Measurements from ENCODE around the gene FAM184B.
A peak's percentile ranks its signal among the peaks of the same experiment; 100 is the strongest.

The FAM184B gene

DNA sequence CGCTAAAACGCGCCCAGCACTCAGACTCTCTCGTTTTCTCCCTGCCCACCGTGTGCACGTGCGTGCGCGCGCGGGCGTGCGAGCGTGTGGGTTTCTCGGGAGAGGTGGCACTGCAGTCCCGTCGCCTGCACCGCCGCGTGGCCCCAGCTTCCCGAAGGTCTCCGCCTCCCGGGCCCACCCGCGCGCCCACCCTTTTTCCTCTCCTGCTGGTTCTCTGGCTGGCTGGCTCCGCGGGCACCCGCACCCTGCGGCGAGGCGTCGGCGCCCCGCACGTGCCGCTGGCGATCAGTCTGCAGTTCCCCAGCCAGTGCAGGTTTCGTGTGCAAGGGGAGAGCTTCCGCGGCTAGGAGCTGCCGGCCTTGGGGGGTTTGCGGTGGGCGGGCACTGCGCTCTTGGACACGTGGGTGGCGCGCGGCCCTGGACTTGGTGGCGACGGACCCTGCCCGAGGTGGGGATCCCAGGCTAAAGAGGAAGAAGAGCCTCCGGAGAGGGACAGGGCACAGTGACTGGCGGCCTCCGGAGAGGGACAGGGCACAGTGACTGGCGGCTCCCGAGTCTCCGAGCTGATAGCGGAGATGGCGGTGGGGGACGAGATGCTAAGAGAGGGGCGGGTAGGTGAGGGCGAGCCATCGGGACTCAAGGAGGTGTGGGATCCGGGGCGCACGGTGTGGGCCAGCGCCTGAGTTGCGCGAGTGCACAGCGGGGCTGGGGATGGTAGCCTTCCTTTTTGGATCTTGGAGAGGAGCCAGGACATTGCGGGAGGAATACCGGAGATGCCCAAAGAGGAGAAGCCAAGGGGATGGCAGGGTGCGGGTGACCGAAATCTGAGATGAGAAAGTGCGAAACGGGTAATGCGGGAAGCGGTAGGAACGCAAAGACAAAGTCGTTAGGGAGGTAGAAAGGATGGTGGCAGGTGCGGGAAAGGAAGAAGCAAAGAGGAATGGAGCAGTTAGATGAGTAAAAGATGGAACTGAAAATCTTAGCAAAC is at the start of gene FAM184B:
Gene FAM184B, minus strand, starts transcription at position 322 of the 988 bp plus-strand sequence. CDS start 322 bp downstream, outside the sequence.
- DNase-seq: no peak

DNA sequence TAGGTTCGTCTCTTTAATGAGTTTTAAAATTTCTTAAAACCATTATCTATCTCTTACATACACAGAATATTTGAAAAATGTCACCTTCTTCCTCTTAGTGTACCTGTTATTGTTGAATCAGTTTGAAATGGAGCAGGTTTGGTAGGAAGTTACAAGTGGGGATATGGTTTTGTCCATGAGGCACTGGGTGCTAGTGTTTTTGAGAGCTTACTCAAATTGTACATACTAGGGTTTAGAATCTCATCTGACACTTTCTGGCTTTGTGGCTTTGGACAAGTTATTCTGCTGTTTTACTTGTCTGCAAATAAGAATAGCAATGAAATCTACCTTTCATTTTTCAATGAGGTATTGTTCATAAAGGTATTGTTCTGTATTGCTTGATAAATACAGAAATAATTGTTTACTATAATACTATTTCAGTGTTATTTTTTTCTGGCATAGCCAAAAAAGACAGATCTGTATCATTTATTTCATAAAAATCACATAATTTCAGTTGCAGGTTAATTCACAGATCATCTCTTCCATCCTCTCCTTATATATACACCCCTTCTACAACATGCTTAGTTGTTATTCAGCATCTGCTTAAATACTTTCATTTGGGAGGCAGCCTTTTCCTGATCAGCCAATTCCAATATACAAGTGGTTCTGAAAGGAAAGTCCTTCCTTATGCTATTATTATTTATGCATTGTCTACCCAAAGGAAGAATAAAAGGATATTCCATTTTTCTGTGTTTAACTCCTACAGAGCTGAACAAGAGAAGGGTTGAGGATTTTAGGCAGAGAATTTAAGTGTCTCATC is 42.6 kb upstream of the FAM184B start:
- no peak for DNase-seq

DNA sequence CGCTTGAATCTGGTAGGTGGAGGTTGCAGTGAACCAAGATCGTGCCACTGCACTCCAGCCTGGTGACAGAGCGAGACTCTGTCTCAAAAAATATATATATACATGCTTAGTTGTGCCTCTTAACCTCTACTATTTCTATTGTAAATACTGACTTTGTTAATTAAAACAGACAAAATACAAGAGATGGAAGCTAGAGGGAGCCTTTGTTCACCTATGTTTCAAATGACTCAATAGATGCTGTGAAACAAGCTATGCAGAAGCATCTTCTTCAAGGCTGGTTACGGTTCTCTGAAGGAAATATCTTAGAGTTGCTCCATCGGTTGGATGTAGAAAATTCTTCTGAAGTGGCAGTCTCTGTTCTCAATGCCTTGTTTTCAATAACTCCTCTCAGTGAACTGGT is 35.6 kb upstream of the FAM184B start:
- peak in 1 of 14 donors; percentile 10 for DNase-seq

DNA sequence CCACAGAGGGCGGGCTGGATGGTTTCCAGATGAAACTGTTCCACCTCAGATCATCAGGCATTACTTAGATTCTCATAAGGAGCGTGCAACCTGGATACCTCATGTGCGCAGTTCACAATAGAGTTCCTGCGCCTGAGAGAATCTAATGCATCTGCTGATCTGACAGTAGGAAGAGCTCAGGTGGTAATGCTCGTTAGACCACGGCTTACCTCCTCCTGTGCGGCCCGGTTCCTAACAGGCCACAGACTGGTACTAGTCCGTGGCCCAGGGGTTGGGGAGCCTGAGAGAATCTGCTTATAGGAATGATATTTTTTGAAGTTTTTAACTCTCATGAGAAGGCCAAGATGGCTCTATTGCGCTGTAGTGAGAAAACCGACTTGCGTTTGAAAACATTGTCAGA is 34.7 kb upstream of the FAM184B start:
- DNase-seq: no peak

DNA sequence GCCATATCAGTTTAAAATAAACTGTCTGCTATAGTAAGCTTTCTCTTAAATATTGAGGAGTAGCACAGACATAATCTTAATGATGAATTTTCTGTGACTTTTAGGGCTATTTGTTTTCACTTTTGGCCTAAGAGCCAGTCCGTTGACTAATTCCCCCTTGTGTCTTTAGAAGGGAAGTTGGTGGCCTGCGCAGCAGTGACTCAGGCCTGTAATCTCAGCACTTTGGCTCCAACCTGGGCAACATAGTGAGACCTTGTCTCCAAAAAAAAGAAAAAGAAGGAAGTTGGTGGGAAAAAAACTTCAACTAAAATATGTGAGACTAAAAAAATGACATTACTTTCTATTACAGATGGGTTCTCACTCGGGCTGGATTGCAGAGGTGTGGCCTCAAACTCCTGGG is 32.7 kb upstream of the FAM184B start:
- no peak for DNase-seq

DNA sequence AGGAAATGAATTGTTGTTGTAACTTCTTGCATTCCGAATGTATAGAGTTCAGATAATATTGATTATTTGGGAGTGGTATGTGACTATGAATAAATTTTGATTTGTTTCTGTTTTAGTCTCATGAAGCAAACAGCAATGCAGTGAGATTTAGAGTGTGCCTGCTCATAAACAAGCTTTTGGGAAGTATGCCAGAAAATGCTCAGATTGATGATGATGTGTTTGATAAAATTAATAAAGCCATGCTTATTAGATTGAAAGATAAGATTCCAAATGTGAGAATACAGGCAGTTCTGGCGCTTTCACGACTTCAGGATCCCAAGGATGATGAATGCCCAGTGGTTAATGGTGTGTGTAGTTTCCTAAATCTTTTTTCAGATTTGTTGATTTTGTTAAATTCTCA is 31.4 kb upstream of the FAM184B start:
- DNase-seq: no peak

DNA sequence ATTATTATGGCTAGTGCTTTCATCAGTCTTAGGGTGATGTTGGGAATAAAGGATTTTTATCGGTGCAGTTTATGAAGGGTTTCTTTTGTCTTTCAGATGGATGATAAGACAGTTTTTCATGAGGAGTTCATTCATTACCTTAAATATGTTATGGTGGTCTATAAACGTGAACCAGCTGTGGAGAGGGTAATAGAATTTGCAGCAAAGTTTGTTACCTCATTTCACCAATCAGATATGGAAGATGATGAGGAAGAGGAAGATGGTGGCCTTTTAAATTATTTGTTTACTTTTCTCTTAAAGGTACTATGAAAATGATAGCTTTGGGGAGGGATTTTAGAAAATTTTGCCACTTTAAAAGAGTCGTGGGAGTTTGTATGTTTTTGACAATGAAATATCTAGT is 30.7 kb upstream of the FAM184B start:
- no peak for DNase-seq

DNA sequence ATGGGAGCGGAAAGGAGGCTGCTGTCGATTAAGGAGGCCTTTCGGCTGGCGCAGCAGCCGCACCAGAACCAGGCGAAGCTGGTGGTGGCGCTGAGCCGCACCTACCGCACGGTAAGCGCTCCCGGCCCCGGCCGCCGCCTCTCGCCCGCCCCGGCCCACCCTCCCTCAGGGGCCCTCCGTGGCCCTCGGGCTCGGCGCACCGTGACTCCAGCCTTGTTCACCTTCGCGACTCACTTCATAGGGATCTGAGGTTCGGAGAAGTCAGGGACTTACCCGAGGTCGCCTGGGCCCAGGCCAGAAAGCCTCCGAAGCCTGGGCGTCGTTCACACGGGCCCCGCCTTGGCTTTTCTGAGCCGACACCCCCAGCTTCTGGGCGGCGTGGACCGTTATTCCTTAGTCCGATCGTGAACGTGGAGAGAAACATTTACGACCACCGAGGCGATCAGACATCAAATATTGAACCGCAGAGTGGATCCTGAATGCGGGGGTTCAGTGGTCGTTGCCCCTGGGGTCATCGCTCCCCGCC is 29.7 kb upstream of the FAM184B start:
- DNase-seq: peak in 2 of 14 donors; percentile 17 to 21

DNA sequence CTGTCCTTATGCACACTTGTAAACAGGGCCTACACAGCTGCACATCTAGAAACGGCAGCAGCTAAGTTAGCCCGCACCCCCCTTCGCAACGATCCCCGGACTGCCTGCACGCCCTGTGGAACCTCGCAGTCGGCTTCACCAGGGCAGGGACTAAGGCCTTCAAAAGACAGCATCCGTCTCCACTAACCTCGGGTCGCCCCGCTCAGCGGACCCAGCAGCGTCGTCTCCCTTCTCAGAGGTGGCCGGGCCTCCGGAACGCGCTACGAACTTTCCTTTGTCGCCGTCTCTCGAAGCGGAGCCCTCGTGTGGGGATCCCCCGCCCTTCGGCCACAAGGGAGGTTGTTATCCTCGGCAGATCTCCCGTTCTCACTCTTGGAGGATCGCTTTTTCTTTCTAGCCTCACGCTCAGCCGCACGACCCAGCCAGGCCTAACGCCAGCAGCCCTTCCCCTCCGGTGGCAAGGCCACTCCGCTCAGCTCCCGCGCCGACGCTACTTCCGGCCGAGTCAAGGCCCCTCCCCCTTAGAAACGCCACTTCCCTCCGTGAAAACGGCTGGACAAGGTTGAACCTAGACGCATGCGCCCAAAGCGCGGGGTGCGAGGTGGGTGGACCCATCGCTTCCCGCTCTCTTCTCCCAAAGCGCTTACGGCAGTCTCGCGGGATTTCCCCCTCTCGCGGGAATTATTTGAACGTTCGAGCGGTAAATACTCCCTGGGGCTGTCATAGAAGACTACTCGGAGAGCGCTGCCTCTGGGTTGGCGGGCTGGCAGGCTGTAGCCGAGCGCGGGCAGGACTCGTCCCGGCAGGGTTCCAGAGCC is 29.0 kb upstream of the FAM184B start, which contains the start of the genes DCAF16 and NCAPG:
Gene DCAF16, minus strand, starts transcription at position 498 of the 818 bp plus-strand sequence. CDS start 6,616 bp downstream, outside the sequence.
Gene NCAPG, plus strand, starts transcription at position 720 of the 818 bp plus-strand sequence. CDS start 99 bp downstream, outside the sequence.
- peak; percentile 79 to 99 (median 97) for DNase-seq

DNA sequence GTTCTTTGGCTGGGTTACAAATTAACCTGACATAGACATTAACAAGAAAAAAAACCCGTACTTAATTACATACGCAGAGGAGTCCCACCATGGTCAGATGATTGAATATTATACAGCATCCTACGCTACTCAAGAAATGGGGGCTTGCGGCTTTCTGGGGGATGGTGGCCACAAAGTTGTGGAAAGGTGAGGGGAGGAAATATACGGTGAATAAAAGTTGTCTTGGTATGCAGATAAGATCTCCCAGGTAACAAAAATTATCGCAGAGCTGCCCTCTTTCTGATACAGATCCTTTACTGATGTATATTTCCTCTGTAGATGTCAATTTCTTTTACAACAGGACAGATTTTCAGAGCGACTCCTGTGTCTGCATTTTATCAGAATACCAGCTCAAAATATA is 28.2 kb upstream of the FAM184B start:
- DNase-seq: no peak

DNA sequence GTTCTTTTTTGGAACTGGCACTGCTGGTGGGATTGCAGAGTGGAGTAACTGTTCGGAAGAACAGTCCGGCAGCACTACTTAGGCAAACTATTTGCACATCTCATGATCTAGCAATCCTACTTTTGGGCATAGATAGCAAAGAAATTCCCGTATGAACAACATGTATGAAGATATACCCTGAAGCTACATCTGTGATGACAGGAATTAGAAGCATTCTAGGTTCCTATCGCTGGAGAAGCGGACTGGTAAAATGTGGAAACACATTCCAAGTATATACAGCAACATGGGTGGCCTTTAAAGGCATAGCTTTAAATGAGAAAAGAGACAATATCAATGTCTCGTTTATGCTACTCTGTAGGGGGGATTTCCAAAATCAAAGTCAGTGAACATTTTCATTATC is 26.0 kb upstream of the FAM184B start:
- no peak for DNase-seq

DNA sequence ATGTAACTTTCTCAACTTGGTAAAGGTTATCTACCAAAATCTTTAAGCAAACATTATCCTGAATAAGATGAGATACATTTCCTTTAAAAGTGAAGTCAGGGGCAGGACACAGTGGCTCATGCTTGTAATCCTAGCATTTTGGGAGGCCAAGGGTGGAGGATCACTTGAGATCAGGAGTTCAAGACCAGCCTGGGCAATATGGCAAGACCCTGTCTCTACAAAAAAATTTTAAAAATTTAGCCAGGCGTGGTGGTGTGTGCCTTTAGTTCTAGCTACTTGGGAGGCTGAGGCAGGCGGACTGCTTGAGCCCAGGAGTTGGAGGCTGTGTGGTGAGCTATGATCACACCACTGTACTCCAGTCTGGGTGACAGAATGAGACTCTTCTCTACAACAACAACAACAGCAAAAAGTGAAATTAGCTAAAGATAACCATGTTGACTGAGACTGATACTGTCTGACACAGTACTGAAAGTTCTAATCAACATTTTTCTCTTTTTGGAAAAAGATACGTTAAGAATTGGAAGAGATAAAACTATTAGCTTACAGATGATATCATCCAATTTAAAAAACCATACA is 24.2 kb upstream of the FAM184B start:
- no peak for DNase-seq

DNA sequence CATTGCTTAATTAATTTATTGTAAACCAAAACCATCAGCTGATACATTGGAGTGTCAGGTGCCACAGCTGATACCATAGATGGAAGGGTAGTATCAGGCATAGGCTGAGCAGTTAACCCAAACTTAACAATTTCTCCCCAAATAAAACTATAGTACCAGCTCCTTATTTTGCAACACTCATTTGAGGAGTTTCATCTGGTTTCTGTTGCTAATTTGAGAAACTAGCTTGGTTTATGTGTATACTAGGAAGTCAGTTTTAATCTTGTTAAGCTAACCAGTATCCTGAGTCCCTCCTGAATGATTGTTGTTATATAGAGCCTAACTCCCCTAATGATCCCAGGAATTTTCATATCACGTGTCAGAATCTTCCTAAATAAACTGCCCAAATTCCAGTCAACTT is 16.4 kb upstream of the FAM184B start:
- no peak for DNase-seq

DNA sequence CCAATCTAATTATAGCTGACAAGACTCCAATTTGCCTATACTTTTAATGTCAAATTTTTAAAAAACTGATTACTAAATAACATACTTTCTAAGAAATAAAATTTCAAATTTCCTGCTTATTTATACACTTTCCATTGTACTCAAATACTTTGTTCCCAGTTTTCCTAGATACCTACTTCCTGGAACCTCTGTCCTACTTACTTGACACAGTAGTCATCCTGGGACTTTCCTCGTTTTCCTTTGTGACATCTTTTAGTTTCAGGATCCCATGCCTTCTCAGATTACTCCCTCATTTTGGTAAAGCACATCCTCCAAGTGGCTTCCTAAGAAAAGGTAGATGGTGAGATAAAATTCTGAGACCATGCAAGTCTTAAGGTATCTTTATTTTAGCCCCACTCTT is 13.3 kb upstream of the FAM184B start:
- no peak for DNase-seq

DNA sequence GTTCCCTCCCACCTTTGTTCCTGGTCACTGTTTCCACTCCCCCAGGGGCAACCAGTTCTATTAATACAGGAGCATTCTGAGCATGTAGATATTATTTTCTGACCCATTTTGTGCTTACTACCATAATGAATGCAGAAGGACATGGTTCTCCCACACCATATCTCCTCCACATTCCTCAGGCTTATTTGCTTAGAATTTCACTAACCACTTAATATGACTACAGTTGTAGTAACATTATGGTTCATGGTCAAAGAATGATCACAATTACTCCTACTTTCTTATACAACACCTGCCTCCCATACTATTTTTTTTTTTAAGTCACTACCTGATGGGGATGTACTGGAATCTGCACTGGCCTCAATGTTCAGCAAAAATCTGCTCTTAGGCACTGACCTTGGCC is 7.5 kb upstream of the FAM184B start:
- DNase-seq: no peak

DNA sequence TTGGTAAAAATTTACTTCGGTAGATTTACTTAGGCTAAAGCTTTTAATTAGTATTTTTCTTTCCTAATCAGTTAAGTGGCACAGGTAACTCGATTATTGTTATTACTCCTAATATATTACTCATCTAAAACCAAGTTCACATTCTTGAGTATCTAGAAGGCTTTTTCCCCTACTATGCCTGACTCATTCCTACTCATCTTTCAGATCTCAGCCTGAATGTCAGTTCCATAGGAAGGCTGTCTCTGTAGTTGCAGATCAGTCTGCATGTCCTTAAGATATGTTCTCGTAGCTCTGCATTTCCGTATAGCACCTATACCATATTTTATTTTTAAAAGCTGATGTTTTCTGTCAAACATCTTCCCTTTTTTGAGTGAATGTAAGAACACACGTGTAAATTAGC is 5.9 kb upstream of the FAM184B start:
- no peak for DNase-seq

DNA sequence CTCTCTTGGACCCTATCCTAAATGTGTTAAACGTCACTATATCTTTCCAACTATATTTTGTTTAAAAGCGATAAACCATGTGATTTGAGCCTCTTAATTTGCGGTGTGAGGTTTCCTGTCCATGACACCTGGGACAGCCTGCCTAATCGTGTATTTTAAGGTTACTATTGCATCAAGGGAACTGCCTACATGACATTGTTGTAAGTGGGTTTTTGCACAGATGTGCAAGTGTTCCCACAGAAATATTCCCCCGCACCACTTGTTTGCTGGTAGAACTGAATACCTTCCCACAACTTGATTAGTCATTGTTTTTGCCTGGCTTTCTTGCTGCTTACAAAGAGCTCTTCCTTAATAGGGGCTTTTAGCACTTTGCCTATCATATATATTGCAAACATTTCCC is 5.1 kb upstream of the FAM184B start:
- no peak for DNase-seq

DNA sequence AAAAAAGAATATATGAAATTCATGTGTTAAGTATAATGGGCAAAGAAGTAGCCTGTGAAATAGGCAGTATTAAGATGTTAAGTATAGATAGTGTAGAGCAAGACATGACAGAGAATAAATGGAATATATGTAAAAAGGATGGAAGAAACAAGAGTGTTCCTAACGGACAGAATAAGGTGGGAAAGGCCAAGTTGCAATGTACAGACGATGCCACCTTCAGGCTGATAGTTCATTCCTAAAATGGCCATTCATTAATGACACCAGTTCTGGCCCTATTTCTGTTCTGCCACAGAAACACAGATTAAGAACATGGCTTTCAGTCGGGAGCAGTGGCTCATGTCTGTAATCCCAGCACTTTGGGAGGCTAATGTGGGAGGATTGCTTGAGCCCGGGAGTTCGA is 4.4 kb upstream of the FAM184B start:
- no peak for DNase-seq

DNA sequence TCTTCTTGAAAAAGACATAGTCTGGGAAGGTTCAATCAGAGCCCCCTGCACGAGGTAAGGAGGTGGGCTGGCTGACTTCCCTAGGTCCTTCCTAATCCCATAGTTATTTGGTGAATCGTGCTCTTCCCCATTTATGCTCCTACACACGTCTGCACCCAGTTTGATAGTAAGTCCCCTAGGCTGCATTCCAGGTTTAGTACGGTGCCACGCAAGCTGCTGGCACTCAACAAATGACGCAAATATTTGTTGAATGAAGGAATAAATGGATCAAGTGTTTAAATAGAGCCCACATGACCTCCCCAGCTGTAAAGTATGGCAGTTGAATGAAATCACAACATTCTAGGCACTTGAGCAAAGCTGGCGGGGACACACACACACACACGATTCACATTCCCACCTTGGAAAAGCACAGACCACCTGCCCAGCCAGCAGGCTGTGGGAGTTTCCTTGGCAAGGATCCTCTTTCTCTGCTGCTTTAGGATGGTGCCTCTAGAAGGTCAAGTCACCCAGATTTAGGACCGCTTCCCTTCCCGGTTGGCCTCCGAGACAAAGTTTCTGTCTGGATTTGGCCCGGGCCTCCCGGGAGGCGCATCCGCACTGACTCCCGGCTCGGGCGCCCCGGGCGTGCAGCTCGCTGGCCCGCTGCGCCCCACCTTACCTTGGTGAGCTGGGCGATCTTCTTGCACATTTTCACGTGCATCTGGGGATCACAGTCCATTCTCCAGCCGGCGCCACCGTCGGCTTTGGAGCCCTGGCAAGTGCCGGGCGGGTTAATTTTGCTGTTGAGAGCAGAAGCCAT is 721 bp downstream of the FAM184B start:
- no peak for DNase-seq

DNA sequence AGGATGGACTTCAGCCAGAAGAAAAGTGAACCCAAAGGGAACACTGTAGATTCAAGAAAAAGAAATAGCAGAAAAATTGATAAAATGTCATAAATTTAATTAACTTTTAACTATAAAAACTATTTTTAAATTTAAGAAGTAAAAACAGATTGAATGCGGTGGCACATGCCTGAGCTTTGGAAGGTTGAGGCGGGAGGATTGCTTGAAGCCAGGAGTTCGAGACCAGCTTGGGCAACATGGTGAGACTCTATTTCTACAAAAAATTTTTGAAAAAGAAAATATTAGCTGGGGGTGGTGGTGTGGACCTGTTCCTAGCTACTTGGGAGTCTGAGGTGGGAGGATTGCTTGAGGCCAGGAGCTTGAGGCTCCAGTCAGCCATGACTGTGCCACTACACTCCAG is 3.0 kb downstream of the FAM184B start:
- no peak for DNase-seq

Data from C1 segment of cervical spinal cord (tissue), 14 donors.